ENCODE measurements around the gene IKZF2.

The IKZF2 gene

GRCh38 chr2:213185147-213185822 lies 33.9 kb upstream of the IKZF2 start:
- Histone ChIP-seq H3K4me3 (no peak overlapping the region), H3K27ac (no peak overlapping the region)
- DNase-seq (ENCODE audit: low spot score): no peak
- TF ChIP-seq, protein P1, sequence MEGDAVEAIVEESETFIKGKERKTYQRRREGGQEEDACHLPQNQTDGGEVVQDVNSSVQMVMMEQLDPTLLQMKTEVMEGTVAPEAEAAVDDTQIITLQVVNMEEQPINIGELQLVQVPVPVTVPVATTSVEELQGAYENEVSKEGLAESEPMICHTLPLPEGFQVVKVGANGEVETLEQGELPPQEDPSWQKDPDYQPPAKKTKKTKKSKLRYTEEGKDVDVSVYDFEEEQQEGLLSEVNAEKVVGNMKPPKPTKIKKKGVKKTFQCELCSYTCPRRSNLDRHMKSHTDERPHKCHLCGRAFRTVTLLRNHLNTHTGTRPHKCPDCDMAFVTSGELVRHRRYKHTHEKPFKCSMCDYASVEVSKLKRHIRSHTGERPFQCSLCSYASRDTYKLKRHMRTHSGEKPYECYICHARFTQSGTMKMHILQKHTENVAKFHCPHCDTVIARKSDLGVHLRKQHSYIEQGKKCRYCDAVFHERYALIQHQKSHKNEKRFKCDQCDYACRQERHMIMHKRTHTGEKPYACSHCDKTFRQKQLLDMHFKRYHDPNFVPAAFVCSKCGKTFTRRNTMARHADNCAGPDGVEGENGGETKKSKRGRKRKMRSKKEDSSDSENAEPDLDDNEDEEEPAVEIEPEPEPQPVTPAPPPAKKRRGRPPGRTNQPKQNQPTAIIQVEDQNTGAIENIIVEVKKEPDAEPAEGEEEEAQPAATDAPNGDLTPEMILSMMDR (IDR thresholded peaks at IDR 0.05): no peak

DNA sequence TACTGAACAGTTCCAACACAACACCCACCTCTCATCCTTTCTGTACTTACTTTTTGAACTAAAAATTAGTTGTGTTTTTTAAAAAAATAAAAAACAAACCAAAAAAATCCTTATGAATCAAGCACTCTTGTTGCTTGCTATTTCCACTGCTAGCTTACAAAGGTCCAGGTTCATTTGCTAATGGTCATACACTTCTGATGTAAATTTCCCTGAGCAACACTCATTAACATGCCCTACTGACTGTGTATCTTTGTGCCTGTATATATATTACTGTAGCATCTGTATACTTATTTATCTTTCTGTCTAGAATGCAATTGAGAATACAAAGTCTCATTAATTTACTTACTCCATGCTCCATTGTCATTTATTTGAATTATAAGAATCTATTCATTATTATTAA lies 30.3 kb upstream of the IKZF2 start:
- Histone ChIP-seq H3K27ac (no peak overlapping the region), H3K4me3 (no peak overlapping the region)
- TF ChIP-seq, protein P1 (IDR thresholded peaks at IDR 0.05): no peak
- DNase-seq (ENCODE audit: low spot score): no peak

DNA sequence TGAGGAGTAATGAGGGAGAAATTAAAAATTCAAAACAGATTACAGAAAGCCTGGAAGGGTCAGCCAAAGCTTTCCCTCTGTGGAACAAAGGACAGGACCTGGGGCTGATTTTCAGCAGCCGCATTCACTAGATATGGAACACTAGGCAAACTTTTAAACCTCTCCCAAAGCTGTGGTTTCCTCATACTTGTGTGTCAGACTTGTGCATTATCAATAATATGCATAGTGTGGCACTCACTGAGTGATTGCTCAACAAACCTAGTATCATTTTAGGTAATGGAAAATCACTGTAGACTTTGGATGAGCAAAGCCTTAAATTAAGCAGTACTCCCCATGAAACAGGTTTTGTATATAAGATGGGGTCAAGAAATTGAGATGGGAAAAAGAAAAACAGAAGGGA lies 26.3 kb upstream of the IKZF2 start:
- Histone ChIP-seq H3K4me3 (no peak overlapping the region), H3K27ac (no peak overlapping the region)
- no peak for DNase-seq (ENCODE audit: low spot score)
- TF ChIP-seq, protein P1 (IDR thresholded peaks at IDR 0.05): no peak

GRCh38 chr2:213175673-213176247 lies 24.3 kb upstream of the IKZF2 start:
- no peak for DNase-seq (ENCODE audit: low spot score)
- no peak overlapping the region for H3K4me3 ChIP-seq
- TF ChIP-seq, protein P1 (IDR thresholded peaks at IDR 0.05): no peak
- H3K27ac ChIP-seq: no peak overlapping the region

DNA sequence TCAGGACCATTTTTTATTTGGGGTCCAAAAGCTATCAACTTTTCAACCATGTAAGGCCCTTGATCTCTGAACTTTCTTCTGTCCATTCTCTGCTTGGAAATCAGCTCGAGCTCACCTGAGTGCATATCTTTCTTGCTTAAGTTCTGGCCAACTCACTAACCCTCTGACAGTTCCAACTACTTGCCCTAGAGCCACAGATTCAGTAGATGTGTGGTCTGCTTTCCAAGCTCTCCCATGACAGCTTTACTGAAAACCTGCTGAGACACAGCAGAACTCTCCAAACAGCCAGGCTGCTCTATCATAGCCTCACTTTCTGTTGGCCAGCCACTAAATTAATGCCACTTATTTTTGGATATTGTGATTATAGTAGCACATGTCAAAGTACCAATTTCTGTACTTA lies 21.2 kb upstream of the IKZF2 start:
- TF ChIP-seq, protein P1 (IDR thresholded peaks at IDR 0.05): no peak
- H3K27ac ChIP-seq: peak overlapping the region in 1 of 2 donors; percentile 64
- no peak for DNase-seq (ENCODE audit: low spot score)
- H3K4me3 ChIP-seq: no peak overlapping the region

GRCh38 chr2:213171147-213171546 lies 19.7 kb upstream of the IKZF2 start:
- H3K4me3 ChIP-seq: no peak overlapping the region
- DNase-seq (ENCODE audit: low spot score): no peak
- H3K27ac ChIP-seq: no peak overlapping the region
- TF ChIP-seq, protein P1 (IDR thresholded peaks at IDR 0.05): no peak
